Measurements from ENCODE around the gene GCLM. TPM values are rescaled to one million over a fixed set of nuclear protein-coding genes. Genes with fewer than 3 reads are reported as not detected.
A peak's percentile ranks its signal among the peaks of the same experiment; 100 is the strongest.

Gene GCLM
- total RNA-seq, 1 experiment from 2014 or later, result 33.7 TPM

GRCh38 chr1:93842750-93843500 lies 66.3 kb downstream of the GCLM start:
- intact Hi-C loops (cut with micrococcal nuclease; ENCODE audit: unreplicated experiment), result loop anchor here (10.0 kb wide), 1 partner anchor 208 kb away; no protein-coding TSS in a partner anchor
- POLR2A ChIA-PET, result no interaction called here
- H3K27me3 ChIP-seq (ENCODE audit: control insufficient read depth, insufficient read depth, low read length), result no peaks in the 10 kb centered on the region
- no TSS peak for BruUV-seq (replicated peaks)
- in situ Hi-C loops (cut with HindIII; ENCODE audit: low pct_unique_long_range_greater_than_20kb, low sequenced_read_pairs), result no loop called here
- no peak for TF ChIP-seq SIN3A (IDR thresholded peaks at IDR 0.05; ENCODE audit: borderline replicate concordance, insufficient read depth, low read depth, low read length)
- no peak for TF ChIP-seq REST (IDR thresholded peaks at IDR 0.05; ENCODE audit: insufficient read depth in 1 of 2, low read depth in 2 of 2, low read length in 1 of 2)
- no peak for TF ChIP-seq TCF7L2 (IDR thresholded peaks at IDR 0.05; ENCODE audit: low read depth, low read length)
- no peak for TF ChIP-seq POLR2AphosphoS5 (IDR thresholded peaks at IDR 0.05; ENCODE audit: low read depth, low read length)
- TF ChIP-seq, protein P1, sequence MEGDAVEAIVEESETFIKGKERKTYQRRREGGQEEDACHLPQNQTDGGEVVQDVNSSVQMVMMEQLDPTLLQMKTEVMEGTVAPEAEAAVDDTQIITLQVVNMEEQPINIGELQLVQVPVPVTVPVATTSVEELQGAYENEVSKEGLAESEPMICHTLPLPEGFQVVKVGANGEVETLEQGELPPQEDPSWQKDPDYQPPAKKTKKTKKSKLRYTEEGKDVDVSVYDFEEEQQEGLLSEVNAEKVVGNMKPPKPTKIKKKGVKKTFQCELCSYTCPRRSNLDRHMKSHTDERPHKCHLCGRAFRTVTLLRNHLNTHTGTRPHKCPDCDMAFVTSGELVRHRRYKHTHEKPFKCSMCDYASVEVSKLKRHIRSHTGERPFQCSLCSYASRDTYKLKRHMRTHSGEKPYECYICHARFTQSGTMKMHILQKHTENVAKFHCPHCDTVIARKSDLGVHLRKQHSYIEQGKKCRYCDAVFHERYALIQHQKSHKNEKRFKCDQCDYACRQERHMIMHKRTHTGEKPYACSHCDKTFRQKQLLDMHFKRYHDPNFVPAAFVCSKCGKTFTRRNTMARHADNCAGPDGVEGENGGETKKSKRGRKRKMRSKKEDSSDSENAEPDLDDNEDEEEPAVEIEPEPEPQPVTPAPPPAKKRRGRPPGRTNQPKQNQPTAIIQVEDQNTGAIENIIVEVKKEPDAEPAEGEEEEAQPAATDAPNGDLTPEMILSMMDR (IDR thresholded peaks at IDR 0.05), result no peak
- 0 out of 2 replicates have a peak overlapping the region, but pooled peaks have one; percentile 34 for H3K27ac ChIP-seq (ENCODE audit: low read length)
- peaks cover 4% of the 10 kb centered on the region; the same call in 1 of the 2 replicates for H3K4me1 ChIP-seq (ENCODE audit: control insufficient read depth, insufficient read depth, low read length)
- no peaks in the 10 kb centered on the region for H3K9me3 ChIP-seq (ENCODE audit: control insufficient read depth, insufficient read depth, low read depth, low read length)
- H3K4me3 ChIP-seq (ENCODE audit: low read depth in 2 of 2, low read length in 2 of 2), result no peak overlapping the region
- ATAC-seq (no peak), DNase-seq (ENCODE audit: low read depth, low spot score) (no peak)
- H3K36me3 ChIP-seq (ENCODE audit: control insufficient read depth, insufficient read depth, low read length), result no peaks in the 10 kb centered on the region
- CTCF ChIA-PET, result interaction anchor here (0.6 to 1.9 kb wide), 3 partner anchors 29 to 214 kb away, joined by 3 to 13 read pairs (median 6); no protein-coding TSS in a partner anchor

GRCh38 chr1:93841771-93842170 lies 67.5 kb downstream of the GCLM start:
- DNase-seq (ENCODE audit: low read depth, low spot score) (no peak), ATAC-seq (no peak)
- no peaks in the 10 kb centered on the region for H3K9me3 ChIP-seq (ENCODE audit: control insufficient read depth, insufficient read depth, low read depth, low read length)
- ChIA-PET CTCF (no interaction called here), POLR2A (no interaction called here)
- no peaks in the 10 kb centered on the region for H3K27me3 ChIP-seq (ENCODE audit: control insufficient read depth, insufficient read depth, low read length)
- in situ Hi-C loops (cut with HindIII; ENCODE audit: low pct_unique_long_range_greater_than_20kb, low sequenced_read_pairs) (no loop called here), intact Hi-C loops (cut with micrococcal nuclease; ENCODE audit: unreplicated experiment) (loop anchor here (10.0 kb wide), 1 partner anchor 207 kb away; no protein-coding TSS in a partner anchor)
- no TSS peak for BruUV-seq (replicated peaks)
- no peak overlapping the region for H3K27ac ChIP-seq (ENCODE audit: low read length)
- H3K36me3 ChIP-seq (ENCODE audit: control insufficient read depth, insufficient read depth, low read length), result no peaks in the 10 kb centered on the region
- TF ChIP-seq, protein P1 (IDR thresholded peaks at IDR 0.05), result no peak
- TF ChIP-seq TCF7L2 (IDR thresholded peaks at IDR 0.05; ENCODE audit: low read depth, low read length) (no peak), REST (IDR thresholded peaks at IDR 0.05; ENCODE audit: insufficient read depth in 1 of 2, low read depth in 2 of 2, low read length in 1 of 2) (no peak), POLR2AphosphoS5 (IDR thresholded peaks at IDR 0.05; ENCODE audit: low read depth, low read length) (no peak), SIN3A (IDR thresholded peaks at IDR 0.05; ENCODE audit: borderline replicate concordance, insufficient read depth, low read depth, low read length) (no peak)
- peaks cover 4% of the 10 kb centered on the region; the same call in 1 of the 2 replicates for H3K4me1 ChIP-seq (ENCODE audit: control insufficient read depth, insufficient read depth, low read length)
- H3K4me3 ChIP-seq (ENCODE audit: low read depth in 2 of 2, low read length in 2 of 2), result no peak overlapping the region
